Upper lobe of right lung (tissue), 1 donor: ENCODE results near the gene VPS50. TPM values are rescaled to one million over a fixed set of nuclear protein-coding genes. Genes with fewer than 3 reads are reported as not detected.

ENCODE experiments used
- ATAC-seq: fragments of 200-7000 bp; cut with Tn5 transposase; one replicate; pipeline ENCODE4 v1.9.1; 2020; ENCODE audit warnings: mild to moderate bottlenecking, moderate library complexity
- DNase-seq: peaks from one replicate; pipeline ENCODE4 v3.0.0-alpha.2; 2020
- H3K27ac ChIP-seq: fragments of 200-600 bp; one replicate; pipeline ENCODE4 v1.8.0; 2022
- H3K27me3 ChIP-seq: fragments of 200-600 bp; one replicate; pipeline ENCODE4 v1.8.0; 2022; ENCODE audit warnings: mild to moderate bottlenecking
- H3K36me3 ChIP-seq: fragments of 200-600 bp; one replicate; pipeline ENCODE4 v1.8.0; 2022
- H3K4me1 ChIP-seq: fragments of 200-600 bp; one replicate; pipeline ENCODE4 v1.8.0; 2022
- H3K4me3 ChIP-seq: fragments of 200-600 bp; one replicate; pipeline ENCODE4 v1.8.0; 2022; ENCODE audit warnings: mild to moderate bottlenecking
- H3K9me3 ChIP-seq: fragments of 200-600 bp; one replicate; pipeline ENCODE4 v1.8.0; 2022
- CTCF ChIP-seq: fragments of 200-600 bp; IDR thresholded peaks from one replicate; pipeline ENCODE4 v1.8.0; 2022; ENCODE audit warnings: antibody characterized with exemption
- intact Hi-C: fragments of 100-400 bp; cut with DNase I; formaldehyde crosslinking; loops from one replicate; pipeline ENCODE4 v1.11.0; 2022
- total RNA-seq: library from RNA; stranded (reverse); fragmentation: NEBNext Ultra II Directional; extraction: Animal tissue kit (Norgen Biotek cat#: 25700); gene quantifications from one replicate; pipeline ENCODE4 v1.2.1, GENCODE V29; 2021
- donor health status: DM: no; HTN: yes; CAD: no; lungs with severe emphysema.

Gene VPS50
- total RNA-seq, 1 donor from 2014 or later = 30.2 TPM

DNA sequence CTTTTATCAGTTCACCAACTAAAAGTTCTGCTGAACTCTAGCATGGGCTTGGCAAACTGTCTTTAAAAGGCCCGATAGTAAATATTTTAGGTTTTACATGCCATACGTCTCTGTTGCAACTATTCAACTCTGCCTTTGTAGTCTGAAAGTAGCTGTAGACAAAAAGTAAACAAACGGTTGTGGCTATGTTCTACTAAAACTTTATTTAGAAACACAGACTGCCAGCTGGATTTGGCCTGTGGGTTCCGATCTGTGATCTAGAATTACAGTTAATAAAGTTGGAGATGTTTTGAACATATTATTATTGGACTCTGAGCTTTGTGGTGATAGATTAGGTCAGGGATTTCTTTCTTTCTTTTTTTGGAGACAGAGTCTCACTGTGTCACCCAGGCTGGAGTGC, 33.1 kb downstream of the VPS50 start:
- intact Hi-C loops = no loop called here
- Histone ChIP-seq H3K9me3 (no peaks in the 10 kb centered on the region), H3K36me3 (peaks cover 23% of the 10 kb centered on the region), H3K27me3 (no peaks in the 10 kb centered on the region), H3K27ac (no peak overlapping the region), H3K4me1 (no peaks in the 10 kb centered on the region), H3K4me3 (no peak overlapping the region)
- ATAC-seq = no peak
- DNase-seq = no peak
- no peak for TF ChIP-seq CTCF

- no peak for TF ChIP-seq CTCF
- Histone ChIP-seq H3K4me1 (no peaks in the 10 kb centered on the region), H3K4me3 (no peak overlapping the region), H3K36me3 (peaks cover 35% of the 10 kb centered on the region), H3K27ac (no peak overlapping the region), H3K9me3 (no peaks in the 10 kb centered on the region), H3K27me3 (no peaks in the 10 kb centered on the region)
- intact Hi-C loops = no loop called here
- no peak for ATAC-seq
- DNase-seq = no peak
Measured at GRCh38 chr7:93279541-93279940, 47.4 kb downstream of the VPS50 start.

DNA sequence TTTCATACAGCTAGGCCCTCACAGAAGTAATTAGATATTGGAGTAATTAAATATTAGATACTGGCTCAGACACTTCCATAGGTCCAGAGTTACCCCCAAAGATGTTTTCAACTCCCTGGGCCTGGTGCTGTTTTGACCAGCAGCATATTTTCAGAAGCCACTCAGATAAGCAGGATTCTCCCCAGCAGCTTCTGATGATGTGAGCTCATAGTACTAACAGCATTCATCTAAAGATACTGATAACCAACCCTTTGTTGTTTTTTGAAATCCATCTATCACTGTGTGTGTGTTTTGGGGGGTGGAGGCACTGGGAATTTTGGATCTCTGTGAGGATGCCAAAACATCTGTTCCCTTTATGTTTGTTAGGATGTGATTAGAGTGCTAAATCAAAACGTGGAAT, 52.7 kb downstream of the VPS50 start:
- Histone ChIP-seq H3K27ac (no peak overlapping the region), H3K9me3 (no peaks in the 10 kb centered on the region), H3K4me3 (no peak overlapping the region), H3K36me3 (peaks cover 6% of the 10 kb centered on the region), H3K4me1 (no peaks in the 10 kb centered on the region), H3K27me3 (no peaks in the 10 kb centered on the region)
- TF ChIP-seq CTCF = no peak
- no peak for ATAC-seq
- no peak for DNase-seq
- intact Hi-C loops = no loop called here

GRCh38 chr7:93293229-93293628, 61.1 kb downstream of the VPS50 start:
- no peaks in the 10 kb centered on the region for H3K27me3 ChIP-seq
- no peak for TF ChIP-seq CTCF
- peaks cover 26% of the 10 kb centered on the region for H3K36me3 ChIP-seq
- H3K9me3 ChIP-seq = no peaks in the 10 kb centered on the region
- no peak for DNase-seq
- intact Hi-C loops = no loop called here
- no peaks in the 10 kb centered on the region for H3K4me1 ChIP-seq
- ATAC-seq = no peak
- H3K4me3 ChIP-seq = no peak overlapping the region
- no peak overlapping the region for H3K27ac ChIP-seq

DNA sequence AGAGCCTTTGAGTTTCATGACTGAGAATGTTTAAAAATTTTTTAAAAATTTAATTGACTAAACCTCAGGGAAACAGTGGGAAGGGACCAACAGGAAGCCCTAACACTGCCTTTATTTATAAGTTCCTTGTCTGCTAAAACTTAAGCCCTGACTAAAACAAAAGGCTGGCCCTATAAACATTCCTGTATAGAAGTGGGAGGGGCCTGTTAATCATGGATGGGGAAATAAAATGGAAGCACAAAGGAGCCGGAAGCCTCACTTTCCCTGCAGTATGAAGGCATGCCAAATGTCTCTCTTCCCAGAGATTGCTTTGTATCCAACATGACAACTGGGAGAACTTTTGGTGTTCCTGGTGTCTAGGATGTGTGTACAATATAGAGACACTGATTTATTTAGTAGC, 66.0 kb downstream of the VPS50 start:
- no peak for DNase-seq
- Histone ChIP-seq H3K36me3 (peaks cover 38% of the 10 kb centered on the region), H3K27me3 (no peaks in the 10 kb centered on the region), H3K9me3 (no peaks in the 10 kb centered on the region), H3K27ac (no peak overlapping the region), H3K4me1 (no peaks in the 10 kb centered on the region), H3K4me3 (no peak overlapping the region)
- no peak for ATAC-seq
- intact Hi-C loops = no loop called here
- no peak for TF ChIP-seq CTCF

DNA sequence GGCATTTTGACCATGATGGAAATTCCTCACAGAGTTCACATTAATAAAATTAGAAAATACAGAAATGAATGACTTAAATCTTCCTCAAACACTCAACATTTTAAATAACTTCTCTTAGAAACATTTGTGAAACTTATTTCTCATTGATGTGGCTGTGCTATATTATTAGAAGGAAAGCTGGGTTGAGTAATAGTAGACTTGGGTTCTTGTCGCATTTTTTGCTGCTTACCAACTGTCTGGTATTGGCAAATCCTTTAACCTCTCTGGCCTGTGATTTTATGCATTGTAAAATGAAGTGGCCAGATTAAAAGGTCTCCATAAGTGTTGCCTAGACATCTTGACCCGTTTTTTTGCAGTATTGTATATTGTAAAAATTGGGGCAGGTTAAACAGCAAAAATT, 66.5 kb downstream of the VPS50 start:
- no peaks in the 10 kb centered on the region for H3K27me3 ChIP-seq
- intact Hi-C loops = no loop called here
- no peaks in the 10 kb centered on the region for H3K4me1 ChIP-seq
- no peak for ATAC-seq
- no peak overlapping the region for H3K4me3 ChIP-seq
- no peak overlapping the region for H3K27ac ChIP-seq
- TF ChIP-seq CTCF = no peak
- peaks cover 38% of the 10 kb centered on the region for H3K36me3 ChIP-seq
- H3K9me3 ChIP-seq = no peaks in the 10 kb centered on the region
- DNase-seq = no peak
